PC-9 (cell line): ENCODE data around the gene PRKCA.

Experiments used
- CTCF ChIP-seq: fragments of 200-600 bp; sonication (generic); conservative IDR thresholded peaks from 2 replicates; pipeline ENCODE4 v1.6.1; 2017; ENCODE audit warnings: mixed run types, antibody characterized with exemption, mild to moderate bottlenecking, moderate library complexity
- EZH2 ChIP-seq: fragments of 200-600 bp; sonication (generic); IDR thresholded peaks from 2 replicates; pipeline ENCODE4 v1.8.0; 2017; ENCODE audit warnings: antibody characterized with exemption, low read depth

DNA sequence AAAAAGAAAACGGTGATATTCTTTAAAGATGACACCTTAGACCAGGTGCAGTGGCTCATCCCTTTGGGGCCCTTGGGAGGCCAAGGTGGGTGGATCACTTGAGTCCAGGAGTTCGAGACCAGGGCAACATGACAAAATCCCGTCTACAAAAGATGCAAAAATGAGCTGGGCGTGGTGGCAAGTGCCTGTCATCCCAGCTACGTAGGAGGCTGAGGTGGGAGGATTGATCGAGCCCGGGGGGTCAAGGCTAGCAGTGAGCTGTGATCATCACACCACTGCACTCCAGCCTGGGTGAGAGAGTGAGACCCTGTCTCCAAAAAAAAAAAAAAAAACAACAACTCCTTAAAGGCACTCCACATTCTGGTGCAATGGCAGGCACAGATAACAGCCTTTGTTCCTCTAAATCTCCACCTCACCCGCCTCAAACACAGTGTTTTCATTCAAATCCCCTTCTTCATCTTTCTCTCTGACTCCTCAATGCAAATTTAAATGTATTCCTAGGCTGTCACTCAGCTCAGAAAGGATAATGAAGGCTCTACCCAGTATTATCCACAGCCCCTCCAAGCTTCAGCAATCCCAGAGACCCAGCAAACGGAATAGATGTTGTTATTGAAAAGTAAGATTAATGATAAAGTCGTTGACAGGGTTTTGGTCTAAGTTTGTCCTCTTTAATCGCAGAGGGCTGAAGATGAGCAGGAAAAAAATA is 476.3 kb downstream of the PRKCA start:
- no peak for TF ChIP-seq CTCF
- TF ChIP-seq EZH2, result no peak
